ENCODE measurements around the gene NRIP1. TPM values are rescaled to one million over a fixed set of nuclear protein-coding genes. Genes with fewer than 3 reads are reported as not detected.

NRIP1 gene
- total and polyA plus RNA-seq, 5 donors from 2014 or later: 11.6 to 20.3 (median 13.3) TPM

DNA sequence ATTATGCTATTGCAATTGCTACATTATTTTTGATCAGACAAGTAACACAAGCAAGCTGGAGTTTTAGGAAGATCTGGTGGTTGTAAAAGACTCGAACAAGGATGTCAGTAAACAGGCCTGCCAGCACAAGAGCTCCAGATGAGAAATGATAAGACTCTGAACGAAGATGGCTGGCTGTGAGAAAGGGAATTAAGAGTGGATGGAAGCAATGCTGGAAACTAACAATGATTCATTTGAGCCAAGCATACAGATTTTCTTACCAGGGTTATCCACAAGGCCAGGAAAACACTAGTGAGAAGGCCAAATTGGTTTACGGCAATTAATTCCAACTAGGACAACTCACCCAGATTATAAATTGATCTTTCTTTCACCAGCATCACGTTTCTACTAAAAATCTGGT lies 54.2 kb downstream of the NRIP1 start:
- ATAC-seq (ENCODE audit: low read depth in 2 of 2) (no peak), DNase-seq (no peak)
- no peak overlapping the region for H3K27ac Mint-ChIP-seq
- no peak overlapping the region for H3K4me3 Mint-ChIP-seq
- no peaks in the 10 kb centered on the region for H3K9me3 ChIP-seq (ENCODE audit: control insufficient read depth in 2 of 2, low read length in 2 of 2)
- no peak overlapping the region for H3K4me3 ChIP-seq (ENCODE audit: low read depth, low read length)
- H3K36me3 Mint-ChIP-seq: peaks cover 4% of the 10 kb centered on the region
- H3K27me3 ChIP-seq (ENCODE audit: control insufficient read depth, insufficient read depth, low read length): no peaks in the 10 kb centered on the region
- no peaks in the 10 kb centered on the region for H3K9me3 Mint-ChIP-seq
- no peak overlapping the region for H3K27ac ChIP-seq (ENCODE audit: insufficient read depth, low read length, poor library complexity, severe bottlenecking)
- H3K27me3 Mint-ChIP-seq: no peaks in the 10 kb centered on the region
- H3K4me1 Mint-ChIP-seq: peaks cover 9 to 22% (median 14%) of the 10 kb centered on the region in 4 donors
- H3K4me1 ChIP-seq (ENCODE audit: control insufficient read depth, insufficient read depth, low read length, poor library complexity, severe bottlenecking): peaks cover 3% of the 10 kb centered on the region
- no peaks in the 10 kb centered on the region for H3K36me3 ChIP-seq (ENCODE audit: control insufficient read depth, insufficient read depth, low read length)

DNA sequence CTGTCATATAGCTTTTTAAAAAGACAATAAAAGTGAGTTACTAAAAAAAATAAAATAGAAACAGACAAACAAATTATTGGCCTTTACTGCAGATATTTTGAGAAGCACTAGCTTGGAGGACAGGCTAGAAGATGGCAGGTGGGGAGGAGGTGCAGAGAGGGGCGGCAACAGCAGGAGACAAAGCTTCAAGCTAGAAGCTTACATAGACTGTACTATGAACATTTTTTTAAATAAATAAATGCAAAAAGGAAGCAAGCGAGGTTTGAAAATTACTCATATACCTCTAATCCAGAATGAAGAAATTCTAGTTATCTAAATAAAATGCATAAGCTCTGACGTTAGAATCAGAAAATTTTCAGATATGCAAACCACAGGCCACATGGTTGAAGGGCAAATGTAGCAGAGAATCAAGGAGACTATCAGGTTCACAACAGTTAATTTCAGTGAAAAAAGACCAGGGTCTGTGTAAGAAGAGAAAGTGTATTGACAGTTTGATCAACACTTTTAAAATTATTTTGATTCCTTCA lies 54.9 kb downstream of the NRIP1 start:
- peaks cover 8% of the 10 kb centered on the region for H3K4me1 ChIP-seq (ENCODE audit: control insufficient read depth, insufficient read depth, low read length, poor library complexity, severe bottlenecking)
- Mint-ChIP-seq H3K27me3 (no peaks in the 10 kb centered on the region), H3K4me1 (peaks cover 9 to 25% (median 19%) of the 10 kb centered on the region in 4 donors), H3K36me3 (peaks cover 4% of the 10 kb centered on the region), H3K4me3 (no peak overlapping the region), H3K9me3 (no peaks in the 10 kb centered on the region), H3K27ac (no peak overlapping the region)
- no peaks in the 10 kb centered on the region for H3K9me3 ChIP-seq (ENCODE audit: control insufficient read depth in 2 of 2, low read length in 2 of 2)
- H3K27ac ChIP-seq (ENCODE audit: insufficient read depth, low read length, poor library complexity, severe bottlenecking): no peak overlapping the region
- H3K27me3 ChIP-seq (ENCODE audit: control insufficient read depth, insufficient read depth, low read length): no peaks in the 10 kb centered on the region
- H3K36me3 ChIP-seq (ENCODE audit: control insufficient read depth, insufficient read depth, low read length): no peaks in the 10 kb centered on the region
- no peak for ATAC-seq (ENCODE audit: low read depth in 2 of 2)
- DNase-seq: no peak
- H3K4me3 ChIP-seq (ENCODE audit: low read depth, low read length): no peak overlapping the region

DNA sequence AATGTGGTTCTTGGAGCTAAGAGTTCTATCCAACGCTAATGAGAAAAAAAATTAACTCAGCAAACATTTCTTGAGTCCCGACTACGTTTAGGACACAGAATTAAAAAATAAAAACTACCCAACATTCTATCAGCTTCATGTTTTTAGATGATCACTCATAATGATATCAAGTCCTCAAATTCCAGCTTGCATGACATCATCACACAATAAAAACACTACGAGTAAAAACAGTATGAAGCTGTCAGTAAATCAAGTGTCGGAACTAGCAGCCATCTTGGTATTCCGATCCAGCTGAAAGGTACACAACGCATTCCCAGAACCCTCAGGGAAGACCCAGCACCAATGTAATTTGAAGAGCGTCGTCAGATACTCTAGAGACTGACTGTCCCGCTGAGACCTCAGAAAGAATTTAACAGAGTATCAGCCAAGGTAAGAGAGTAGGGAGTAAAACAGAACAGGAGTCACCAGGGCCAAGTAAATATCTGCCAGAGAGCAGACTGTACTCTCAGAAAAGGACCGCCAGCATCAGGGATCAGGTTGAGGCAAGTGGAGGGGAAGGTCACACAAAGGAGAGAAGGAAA lies 57.0 kb downstream of the NRIP1 start:
- Mint-ChIP-seq H3K36me3 (peaks cover 4% of the 10 kb centered on the region), H3K27me3 (no peaks in the 10 kb centered on the region), H3K9me3 (no peaks in the 10 kb centered on the region), H3K27ac (peak overlapping the region in 2 of 3 donors; percentile 2 to 60), H3K4me1 (peaks cover 18 to 38% (median 31%) of the 10 kb centered on the region in 4 donors), H3K4me3 (no peak overlapping the region)
- H3K9me3 ChIP-seq (ENCODE audit: control insufficient read depth in 2 of 2, low read length in 2 of 2): no peaks in the 10 kb centered on the region
- ATAC-seq (ENCODE audit: low read depth in 2 of 2) (no peak), DNase-seq (no peak)
- peaks cover 13% of the 10 kb centered on the region for H3K4me1 ChIP-seq (ENCODE audit: control insufficient read depth, insufficient read depth, low read length, poor library complexity, severe bottlenecking)
- no peaks in the 10 kb centered on the region for H3K36me3 ChIP-seq (ENCODE audit: control insufficient read depth, insufficient read depth, low read length)
- no peak overlapping the region for H3K27ac ChIP-seq (ENCODE audit: insufficient read depth, low read length, poor library complexity, severe bottlenecking)
- no peak overlapping the region for H3K4me3 ChIP-seq (ENCODE audit: low read depth, low read length)
- H3K27me3 ChIP-seq (ENCODE audit: control insufficient read depth, insufficient read depth, low read length): no peaks in the 10 kb centered on the region

DNA sequence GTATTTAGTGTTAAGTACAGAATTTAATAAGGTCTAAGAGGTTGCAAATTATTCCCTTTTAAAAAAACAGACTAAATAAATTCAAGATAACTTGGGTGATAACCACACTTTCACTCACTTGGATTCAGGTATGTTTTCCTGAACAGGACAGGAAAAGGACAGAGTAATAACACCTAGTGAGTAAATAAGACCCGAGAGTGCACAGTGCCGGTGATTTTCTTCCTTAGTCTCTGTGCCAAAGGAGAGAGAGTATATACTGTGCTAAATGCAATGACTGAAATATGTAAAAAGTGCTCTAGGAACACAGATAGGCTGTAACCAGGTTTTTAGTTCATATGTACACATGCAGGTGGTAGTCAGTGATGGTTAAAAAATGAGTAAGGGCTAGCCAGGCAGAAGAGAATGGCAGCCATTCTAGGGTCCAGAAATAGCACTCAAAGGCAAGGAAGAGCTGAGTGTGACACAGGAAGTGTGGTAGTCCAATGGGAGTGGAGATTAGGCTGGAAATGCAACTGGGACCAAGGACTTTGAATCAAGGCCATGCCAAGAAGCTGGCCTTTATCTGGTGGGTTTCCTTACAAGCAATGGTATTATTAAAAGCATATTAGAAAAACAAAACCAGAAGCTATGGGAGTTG lies 58.1 kb downstream of the NRIP1 start:
- no peak for ATAC-seq (ENCODE audit: low read depth in 2 of 2)

DNA sequence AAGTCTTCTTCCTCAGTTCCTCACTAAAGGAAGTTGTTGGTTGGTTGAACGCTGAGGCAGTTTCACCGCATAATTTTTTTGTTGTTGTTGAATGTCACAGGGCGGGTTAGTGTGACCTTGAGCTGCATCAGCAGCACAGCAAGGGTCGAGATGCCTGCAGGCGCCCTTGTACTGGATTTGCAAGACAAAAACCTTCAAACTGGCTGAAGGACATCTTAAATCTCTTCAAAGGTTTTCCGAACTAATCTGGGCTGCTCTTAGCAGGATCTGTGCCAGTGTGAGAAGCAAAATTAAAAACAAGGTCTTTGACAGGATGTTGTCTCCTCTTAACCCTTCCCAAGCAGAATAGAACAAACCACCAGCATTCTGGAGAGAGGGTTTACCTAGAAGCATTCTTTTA lies 59.4 kb downstream of the NRIP1 start:
- DNase-seq (peak in 2 of 3 donors; percentile 39 to 64), ATAC-seq (ENCODE audit: low read depth in 2 of 2) (peak; percentile 64)
- peaks cover 24 to 50% (median 31%) of the 10 kb centered on the region in 4 donors for H3K4me1 Mint-ChIP-seq
- H3K27ac Mint-ChIP-seq: peak overlapping the region; percentile 46 to 72 (median 59)
- Histone ChIP-seq H3K27ac (ENCODE audit: insufficient read depth, low read length, poor library complexity, severe bottlenecking) (peak overlapping the region; percentile 39), H3K9me3 (ENCODE audit: control insufficient read depth in 2 of 2, low read length in 2 of 2) (no peaks in the 10 kb centered on the region), H3K36me3 (ENCODE audit: control insufficient read depth, insufficient read depth, low read length) (no peaks in the 10 kb centered on the region), H3K27me3 (ENCODE audit: control insufficient read depth, insufficient read depth, low read length) (no peaks in the 10 kb centered on the region), H3K4me3 (ENCODE audit: low read depth, low read length) (peak overlapping the region; percentile 68), H3K4me1 (ENCODE audit: control insufficient read depth, insufficient read depth, low read length, poor library complexity, severe bottlenecking) (peaks cover 22% of the 10 kb centered on the region)
- H3K9me3 Mint-ChIP-seq: no peaks in the 10 kb centered on the region
- H3K4me3 Mint-ChIP-seq: peak overlapping the region; percentile 60 to 86 (median 82)
- H3K36me3 Mint-ChIP-seq: peaks cover 4% of the 10 kb centered on the region
- H3K27me3 Mint-ChIP-seq: no peaks in the 10 kb centered on the region

More for the DNA sequence above, 58.1 kb downstream of the NRIP1 start:
- H3K4me3 ChIP-seq (ENCODE audit: low read depth, low read length): no peak overlapping the region
- H3K27me3 ChIP-seq (ENCODE audit: control insufficient read depth, insufficient read depth, low read length): no peaks in the 10 kb centered on the region
- Mint-ChIP-seq H3K27ac (peak overlapping the region in 2 of 3 donors; percentile 39 to 93), H3K4me3 (no peak overlapping the region), H3K9me3 (no peaks in the 10 kb centered on the region), H3K4me1 (peaks cover 21 to 46% (median 31%) of the 10 kb centered on the region in 4 donors), H3K36me3 (peaks cover 4% of the 10 kb centered on the region), H3K27me3 (no peaks in the 10 kb centered on the region)
- H3K36me3 ChIP-seq (ENCODE audit: control insufficient read depth, insufficient read depth, low read length): no peaks in the 10 kb centered on the region
- no peaks in the 10 kb centered on the region for H3K9me3 ChIP-seq (ENCODE audit: control insufficient read depth in 2 of 2, low read length in 2 of 2)
- H3K4me1 ChIP-seq (ENCODE audit: control insufficient read depth, insufficient read depth, low read length, poor library complexity, severe bottlenecking): peaks cover 19% of the 10 kb centered on the region
- DNase-seq: no peak
- H3K27ac ChIP-seq (ENCODE audit: insufficient read depth, low read length, poor library complexity, severe bottlenecking): no peak overlapping the region

DNA sequence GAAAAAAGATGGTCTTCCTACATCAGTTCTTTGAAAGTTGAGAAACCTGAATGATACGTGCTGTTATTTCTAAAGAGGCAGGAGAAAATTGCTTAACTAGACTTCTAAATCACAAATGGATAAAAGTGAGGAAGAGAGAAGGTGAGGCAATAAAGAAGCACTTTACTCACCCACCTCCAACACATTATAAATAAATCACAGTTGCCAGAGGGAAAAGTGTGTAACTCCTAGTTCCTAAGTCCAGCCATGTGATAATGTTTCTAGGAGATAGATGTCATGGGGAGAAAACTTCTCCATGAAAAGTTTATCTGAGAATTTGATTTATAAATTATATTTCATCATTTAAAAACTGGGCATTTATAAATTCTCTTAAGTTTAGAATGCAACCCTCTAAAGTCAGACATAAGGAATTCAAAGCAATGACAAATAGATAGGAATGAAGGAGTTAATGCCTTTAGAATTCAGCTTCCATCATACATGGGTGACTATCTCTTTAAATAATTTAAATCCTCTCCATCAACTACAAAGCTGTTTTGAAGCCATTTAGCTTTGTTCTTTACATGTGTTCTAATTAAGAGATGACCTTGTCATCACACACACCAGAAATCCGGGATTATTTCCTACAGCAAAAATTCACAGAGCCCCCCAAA lies 60.0 kb downstream of the NRIP1 start:
- Histone ChIP-seq H3K36me3 (ENCODE audit: control insufficient read depth, insufficient read depth, low read length) (no peaks in the 10 kb centered on the region), H3K9me3 (ENCODE audit: control insufficient read depth in 2 of 2, low read length in 2 of 2) (no peaks in the 10 kb centered on the region), H3K4me3 (ENCODE audit: low read depth, low read length) (peak overlapping the region; percentile 68), H3K27ac (ENCODE audit: insufficient read depth, low read length, poor library complexity, severe bottlenecking) (no peak overlapping the region), H3K27me3 (ENCODE audit: control insufficient read depth, insufficient read depth, low read length) (no peaks in the 10 kb centered on the region), H3K4me1 (ENCODE audit: control insufficient read depth, insufficient read depth, low read length, poor library complexity, severe bottlenecking) (peaks cover 22% of the 10 kb centered on the region)
- Mint-ChIP-seq H3K4me3 (peak overlapping the region; percentile 60 to 86 (median 82)), H3K27me3 (peaks cover 2% of the 10 kb centered on the region), H3K9me3 (no peaks in the 10 kb centered on the region), H3K27ac (peak overlapping the region; percentile 46 to 72 (median 59)), H3K4me1 (peaks cover 27 to 53% (median 31%) of the 10 kb centered on the region in 4 donors), H3K36me3 (peaks cover 4% of the 10 kb centered on the region)
- no peak for ATAC-seq (ENCODE audit: low read depth in 2 of 2)
- no peak for DNase-seq

DNA sequence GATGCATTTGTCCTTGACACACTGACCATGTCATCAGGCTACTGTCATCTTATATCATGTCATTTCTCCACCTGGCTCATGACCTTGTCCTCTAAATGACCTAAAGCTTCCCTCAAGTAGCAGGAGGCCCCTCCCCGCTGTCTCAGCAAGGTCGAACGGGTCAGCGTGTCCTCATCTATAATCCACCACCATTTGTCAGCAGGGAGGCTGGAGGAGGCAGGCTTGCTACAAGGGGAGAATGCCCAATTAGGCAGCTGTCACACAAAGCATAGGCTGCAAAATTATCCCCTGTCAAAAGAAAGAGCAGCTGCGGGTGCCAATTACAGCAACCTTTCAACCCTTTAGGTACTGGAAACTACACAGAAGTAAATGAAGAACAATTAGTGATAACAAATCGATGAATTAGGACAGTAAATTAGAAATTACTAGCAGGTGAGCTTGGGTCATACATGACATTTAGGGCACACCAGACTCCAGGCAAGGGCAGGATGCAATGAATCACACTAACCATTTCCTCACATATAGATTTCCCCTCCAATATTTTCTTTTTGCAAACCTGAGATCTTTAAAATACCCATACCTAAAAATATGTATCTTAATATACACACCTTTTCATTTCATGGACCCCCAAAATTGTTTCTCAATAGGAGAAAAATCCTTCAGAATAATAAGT lies 61.2 kb downstream of the NRIP1 start:
- H3K4me1 ChIP-seq (ENCODE audit: control insufficient read depth, insufficient read depth, low read length, poor library complexity, severe bottlenecking): peaks cover 22% of the 10 kb centered on the region
- no peaks in the 10 kb centered on the region for H3K27me3 ChIP-seq (ENCODE audit: control insufficient read depth, insufficient read depth, low read length)
- Mint-ChIP-seq H3K27ac (peak overlapping the region in 1 of 3 donors; percentile 68), H3K36me3 (peaks cover 4% of the 10 kb centered on the region), H3K27me3 (peaks cover 5% of the 10 kb centered on the region), H3K4me3 (peak overlapping the region in 1 of 4 donors; percentile 24), H3K9me3 (no peaks in the 10 kb centered on the region), H3K4me1 (peaks cover 28 to 50% (median 29%) of the 10 kb centered on the region in 4 donors)
- H3K9me3 ChIP-seq (ENCODE audit: control insufficient read depth in 2 of 2, low read length in 2 of 2): no peaks in the 10 kb centered on the region
- no peak overlapping the region for H3K27ac ChIP-seq (ENCODE audit: insufficient read depth, low read length, poor library complexity, severe bottlenecking)
- ATAC-seq (ENCODE audit: low read depth in 2 of 2) (no peak), DNase-seq (no peak)
- no peak overlapping the region for H3K4me3 ChIP-seq (ENCODE audit: low read depth, low read length)
- no peaks in the 10 kb centered on the region for H3K36me3 ChIP-seq (ENCODE audit: control insufficient read depth, insufficient read depth, low read length)

Data from CD4-positive, CD25-positive, alpha-beta regulatory T cell (primary cell).